ENCODE results near the gene SMAD5. TPM values are rescaled to one million over a fixed set of nuclear protein-coding genes. Genes with fewer than 3 reads are reported as not detected.

SMAD5 gene
- total RNA-seq, 2 experiments from 2014 or later: 5.4 to 7.7 TPM

GRCh38 chr5:136200761-136201160 lies 68.1 kb downstream of the SMAD5 start:
- CTCF ChIA-PET: interaction anchor here (0.6 kb wide), 1 partner anchor 233 kb away, joined by 4 read pairs; no protein-coding TSS in a partner anchor
- POLR2A ChIA-PET: no interaction called here
- ATAC-seq: no peak
- H3K9me3 Mint-ChIP-seq (ENCODE audit: low read depth): no peaks in the 10 kb centered on the region
- no peak for DNase-seq
- intact Hi-C loops (cut with DNase I, micrococcal nuclease): no loop called here
- no peaks in the 10 kb centered on the region for H3K36me3 Mint-ChIP-seq (ENCODE audit: low read depth)
- no peak overlapping the region for H3K27ac Mint-ChIP-seq
- no peak overlapping the region for H3K4me3 Mint-ChIP-seq
- peaks cover 22% of the 10 kb centered on the region for H3K27me3 Mint-ChIP-seq
- H3K4me1 Mint-ChIP-seq: no peaks in the 10 kb centered on the region

- ChIA-PET POLR2A (no interaction called here), CTCF (no interaction called here)
- Mint-ChIP-seq H3K4me1 (no peaks in the 10 kb centered on the region), H3K27me3 (peaks cover 18% of the 10 kb centered on the region), H3K9me3 (ENCODE audit: low read depth) (no peaks in the 10 kb centered on the region), H3K36me3 (ENCODE audit: low read depth) (no peaks in the 10 kb centered on the region), H3K4me3 (no peak overlapping the region), H3K27ac (no peak overlapping the region)
- intact Hi-C loops (cut with DNase I, micrococcal nuclease): no loop called here
- ATAC-seq (no peak), DNase-seq (no peak)
Measured at GRCh38 chr5:136201870-136202269, 69.2 kb downstream of the SMAD5 start.

- POLR2A ChIA-PET: no interaction called here
- intact Hi-C loops (cut with DNase I, micrococcal nuclease): no loop called here
Measured at GRCh38 chr5:136202469-136203205, 70.0 kb downstream of the SMAD5 start.

GRCh38 chr5:136203303-136203922 lies 70.8 kb downstream of the SMAD5 start:
- H3K4me1 Mint-ChIP-seq: no peaks in the 10 kb centered on the region
- ChIA-PET CTCF (interaction anchor here (0.7 kb wide), 1 partner anchor 308 kb away, joined by 3 read pairs; no protein-coding TSS in a partner anchor), POLR2A (no interaction called here)
- H3K9me3 Mint-ChIP-seq (ENCODE audit: low read depth): no peaks in the 10 kb centered on the region
- no peak overlapping the region for H3K27ac Mint-ChIP-seq
- H3K27me3 Mint-ChIP-seq: peaks cover 20% of the 10 kb centered on the region
- no peaks in the 10 kb centered on the region for H3K36me3 Mint-ChIP-seq (ENCODE audit: low read depth)
- DNase-seq: no peak
- ATAC-seq: no peak
- intact Hi-C loops (cut with DNase I, micrococcal nuclease): no loop called here
- no peak overlapping the region for H3K4me3 Mint-ChIP-seq

More at GRCh38 chr5:136202469-136203205, 70.0 kb downstream of the SMAD5 start:
- Mint-ChIP-seq H3K4me1 (no peaks in the 10 kb centered on the region), H3K4me3 (no peak overlapping the region), H3K36me3 (ENCODE audit: low read depth) (no peaks in the 10 kb centered on the region), H3K27me3 (peaks cover 18% of the 10 kb centered on the region), H3K9me3 (ENCODE audit: low read depth) (no peaks in the 10 kb centered on the region), H3K27ac (no peak overlapping the region)
- CTCF ChIA-PET: no interaction called here
- ATAC-seq (no peak), DNase-seq (no peak)

GRCh38 chr5:136205061-136205702 lies 72.5 kb downstream of the SMAD5 start:
- H3K36me3 Mint-ChIP-seq (ENCODE audit: low read depth): no peaks in the 10 kb centered on the region
- ATAC-seq (no peak), DNase-seq (no peak)
- no peaks in the 10 kb centered on the region for H3K4me1 Mint-ChIP-seq
- ChIA-PET CTCF (interaction anchor here (0.7 kb wide), 1 partner anchor 319 kb away, joined by 3 read pairs; no protein-coding TSS in a partner anchor), POLR2A (no interaction called here)
- H3K9me3 Mint-ChIP-seq (ENCODE audit: low read depth): no peaks in the 10 kb centered on the region
- H3K27me3 Mint-ChIP-seq: peaks cover 23% of the 10 kb centered on the region
- intact Hi-C loops (cut with DNase I, micrococcal nuclease): no loop called here
- H3K4me3 Mint-ChIP-seq: no peak overlapping the region
- no peak overlapping the region for H3K27ac Mint-ChIP-seq

- H3K27ac Mint-ChIP-seq: no peak overlapping the region
- POLR2A ChIA-PET: no interaction called here
- H3K36me3 Mint-ChIP-seq (ENCODE audit: low read depth): no peaks in the 10 kb centered on the region
- ATAC-seq (no peak), DNase-seq (no peak)
- no peaks in the 10 kb centered on the region for H3K4me1 Mint-ChIP-seq
- CTCF ChIA-PET: no interaction called here
- H3K4me3 Mint-ChIP-seq: no peak overlapping the region
- intact Hi-C loops (cut with DNase I, micrococcal nuclease): no loop called here
- H3K27me3 Mint-ChIP-seq: peaks cover 26% of the 10 kb centered on the region
- no peaks in the 10 kb centered on the region for H3K9me3 Mint-ChIP-seq (ENCODE audit: low read depth)
Measured at GRCh38 chr5:136205941-136206340, 73.3 kb downstream of the SMAD5 start.

- Mint-ChIP-seq H3K4me3 (no peak overlapping the region), H3K36me3 (ENCODE audit: low read depth) (no peaks in the 10 kb centered on the region), H3K4me1 (no peaks in the 10 kb centered on the region), H3K27me3 (peaks cover 27% of the 10 kb centered on the region), H3K9me3 (ENCODE audit: low read depth) (no peaks in the 10 kb centered on the region), H3K27ac (no peak overlapping the region)
- no peak for ATAC-seq
- intact Hi-C loops (cut with DNase I, micrococcal nuclease): no loop called here
- DNase-seq: no peak
- ChIA-PET POLR2A (no interaction called here), CTCF (no interaction called here)
Measured at GRCh38 chr5:136206361-136206760, 73.7 kb downstream of the SMAD5 start.

GRCh38 chr5:136207631-136208030 lies 75.0 kb downstream of the SMAD5 start:
- ChIA-PET CTCF (no interaction called here), POLR2A (no interaction called here)
- Mint-ChIP-seq H3K27ac (no peak overlapping the region), H3K4me3 (no peak overlapping the region), H3K27me3 (peaks cover 28% of the 10 kb centered on the region), H3K36me3 (ENCODE audit: low read depth) (no peaks in the 10 kb centered on the region), H3K4me1 (no peaks in the 10 kb centered on the region), H3K9me3 (ENCODE audit: low read depth) (no peaks in the 10 kb centered on the region)
- no peak for DNase-seq
- ATAC-seq: no peak
- intact Hi-C loops (cut with DNase I, micrococcal nuclease): no loop called here

GRCh38 chr5:136208916-136209315 lies 76.3 kb downstream of the SMAD5 start:
- no peaks in the 10 kb centered on the region for H3K4me1 Mint-ChIP-seq
- CTCF ChIA-PET: interaction anchor here (1.0 kb wide), 1 partner anchor 99 kb away, joined by 3 read pairs; no protein-coding TSS in a partner anchor

GRCh38 chr5:136209346-136209910 lies 76.8 kb downstream of the SMAD5 start:
- H3K4me3 Mint-ChIP-seq: no peak overlapping the region
- H3K27me3 Mint-ChIP-seq: peaks cover 23% of the 10 kb centered on the region
- H3K36me3 Mint-ChIP-seq (ENCODE audit: low read depth): no peaks in the 10 kb centered on the region
- DNase-seq (no peak), ATAC-seq (no peak)
- CTCF ChIA-PET: interaction anchor here (0.6 to 1.0 kb wide), 2 partner anchors 99 to 191 kb away, joined by 3 read pairs; no protein-coding TSS in a partner anchor
- H3K27ac Mint-ChIP-seq: no peak overlapping the region
- intact Hi-C loops (cut with DNase I, micrococcal nuclease): no loop called here
- POLR2A ChIA-PET: no interaction called here
- H3K9me3 Mint-ChIP-seq (ENCODE audit: low read depth): no peaks in the 10 kb centered on the region
- no peaks in the 10 kb centered on the region for H3K4me1 Mint-ChIP-seq

More at GRCh38 chr5:136208916-136209315, 76.3 kb downstream of the SMAD5 start:
- Mint-ChIP-seq H3K4me3 (no peak overlapping the region), H3K36me3 (ENCODE audit: low read depth) (no peaks in the 10 kb centered on the region), H3K27ac (no peak overlapping the region), H3K9me3 (ENCODE audit: low read depth) (no peaks in the 10 kb centered on the region), H3K27me3 (peaks cover 22% of the 10 kb centered on the region)
- ATAC-seq (no peak), DNase-seq (no peak)
- intact Hi-C loops (cut with DNase I, micrococcal nuclease): no loop called here
- POLR2A ChIA-PET: no interaction called here

GRCh38 chr5:136210259-136210658 lies 77.6 kb downstream of the SMAD5 start:
- DNase-seq: no peak
- intact Hi-C loops (cut with DNase I, micrococcal nuclease): loop anchor here in 1 of 2 experiments (10.0 kb wide), 1 partner anchor 235 kb away; no protein-coding TSS in a partner anchor
- ChIA-PET POLR2A (no interaction called here), CTCF (interaction anchor here (1.0 kb wide), 1 partner anchor 100 kb away, joined by 3 read pairs; no protein-coding TSS in a partner anchor)
- Mint-ChIP-seq H3K4me1 (no peaks in the 10 kb centered on the region), H3K36me3 (ENCODE audit: low read depth) (no peaks in the 10 kb centered on the region), H3K9me3 (ENCODE audit: low read depth) (no peaks in the 10 kb centered on the region), H3K4me3 (no peak overlapping the region), H3K27me3 (peaks cover 23% of the 10 kb centered on the region), H3K27ac (no peak overlapping the region)
- no peak for ATAC-seq

Data from activated CD4-positive, alpha-beta T cell treated with anti-CD3 and anti-CD28 coated beads for 36 hours (primary cell).